K562 (cell line): ENCODE data around the gene OAT. TPM values are rescaled to one million over a fixed set of nuclear protein-coding genes. Genes with fewer than 3 reads are reported as not detected.

Experiments
- ATAC-seq: fragments of 200-7000 bp; cut with Tn5 transposase; 3 replicates; pipeline ENCODE4 v1.9.1; 2020; ENCODE audit warnings: moderate library complexity
- BruUV-seq: library from RNA; stranded (reverse); fragments of 400-500 nt; replicated peaks from 2 replicates; lab custom pipeline; 2021; lab: Mats Ljungman, UMichigan
- CTCF ChIA-PET: fragments of 300-600 bp; formaldehyde crosslinking; extraction: SDS; loops from one replicate; lab custom pipeline; 2021; ENCODE audit warnings: low intra/inter-chr PET ratio; lab: Yijun Ruan, JAX
- POLR2A ChIA-PET: fragments of 300-600, 350-650 bp; sonication (Branson Sonifier 250); formaldehyde crosslinking; extraction: SDS; loops from one replicate; lab custom pipeline; 2021; ENCODE audit warnings: antibody characterized with exemption, inconsistent platforms; lab: Yijun Ruan, JAX
- DNase-seq, 4 experiments: peaks; one replicate each; pipeline versions ENCODE4 v3.0.0 to v3.0.0-alpha.2; 2011 to 2018; ENCODE audit warnings: low spot score in 3 of 4, mixed read lengths in 3 of 4; ENCODE audit errors: extremely low read depth in 1 of 4
- FAIRE-seq: peaks from 2 replicates; lab custom pipeline; 2011; peaks lifted over from hg19 to GRCh38; lab: Jason Lieb, UNC
- H2AFZ ChIP-seq: 2 replicates; pipeline ENCODE4 v1.6.0; 2011; ENCODE audit warnings: low read depth, low read length, control low read depth, inconsistent platforms
- H3K27ac ChIP-seq: fragments of 200-600 bp; 3 replicates; pipeline ENCODE4 v1.8.0; 2011; ENCODE audit warnings: low read depth, mild to moderate bottlenecking, control low read depth, inconsistent platforms, low read length, moderate library complexity, mixed read lengths; ENCODE audit errors: extremely low read depth
- H3K27me3 ChIP-seq, 2 experiments: fragments of 300-600 bp in 1 of 2; 2 replicates in 1 of 2; 3 replicates in 1 of 2; pipeline versions ENCODE4 v1.6.0 to v1.8.0; 2011; ENCODE audit warnings: inconsistent platforms in 2 of 2, low read length in 2 of 2, mild to moderate bottlenecking in 1 of 2, mixed read lengths in 1 of 2, moderate library complexity in 1 of 2; ENCODE audit not compliant: control insufficient read depth in 2 of 2, insufficient read depth in 2 of 2
- H3K36me3 ChIP-seq: fragments of 300-600 bp; 3 replicates; pipeline ENCODE4 v1.8.0; 2011; ENCODE audit warnings: mild to moderate bottlenecking, low read length, inconsistent platforms; ENCODE audit not compliant: control insufficient read depth, insufficient read depth
- H3K4me1 ChIP-seq, 2 experiments: fragments of 200-600 bp in 1 of 2; replicated peaks in 1 of 2; 2 replicates in 1 of 2; 3 replicates in 1 of 2; pipeline versions ENCODE4 v1.5.1 to v1.8.0; 2011; ENCODE audit warnings: inconsistent platforms in 2 of 2, low read length in 2 of 2, mild to moderate bottlenecking in 1 of 2, mixed read lengths in 1 of 2, moderate library complexity in 1 of 2; ENCODE audit not compliant: control insufficient read depth in 2 of 2, insufficient read depth in 2 of 2
- H3K4me2 ChIP-seq: 2 replicates; pipeline ENCODE4 v1.6.1; 2011; ENCODE audit warnings: low read length, control low read depth, inconsistent platforms, mixed read lengths; ENCODE audit not compliant: insufficient read depth
- H3K4me3 ChIP-seq: fragments of 200-600 bp; sonication (generic), shearing (Covaris generic); 2 replicates; pipeline ENCODE4 v1.5.1; 2016; ENCODE audit warnings: control low read depth, inconsistent platforms
- H3K79me2 ChIP-seq: fragments of 200-600 bp; 3 replicates; pipeline ENCODE4 v1.8.0; 2011; ENCODE audit warnings: low read length, inconsistent platforms; ENCODE audit not compliant: control insufficient read depth, insufficient read depth
- H3K9ac ChIP-seq, 2 experiments: 2 replicates each; pipeline versions ENCODE4 v1.6.0 to v1.6.1; 2011; ENCODE audit warnings: low read depth in 2 of 2, low read length in 2 of 2, control low read depth in 1 of 2, inconsistent platforms in 1 of 2, mild to moderate bottlenecking in 1 of 2, mixed read lengths in 1 of 2; ENCODE audit not compliant: insufficient read depth in 1 of 2
- H3K9me1 ChIP-seq: one replicate; pipeline ENCODE4 v1.6.0; 2011; ENCODE audit warnings: inconsistent platforms, mild to moderate bottlenecking, low read length, moderate library complexity; ENCODE audit not compliant: control insufficient read depth, insufficient read depth
- H3K9me3 ChIP-seq: replicated peaks from 2 replicates; pipeline ENCODE4 v1.5.1; 2011; ENCODE audit warnings: low read depth, low read length, inconsistent platforms; ENCODE audit not compliant: control insufficient read depth, insufficient read depth
- H4K20me1 ChIP-seq: replicated peaks from 2 replicates; pipeline ENCODE4 v1.6.1; 2011; ENCODE audit warnings: low read length, inconsistent platforms, mixed read lengths; ENCODE audit not compliant: control insufficient read depth, insufficient read depth
- BRCA1 ChIP-seq, 2 experiments: fragments of 450-650 bp in 1 of 2; sonication (generic) in 1 of 2; formaldehyde crosslinking in 1 of 2; IDR thresholded peaks; 2 replicates each; pipeline versions ENCODE4 v1.5.0 to v1.6.1; 2017 to 2020; ENCODE audit warnings: mild to moderate bottlenecking in 1 of 2, missing genetic modification reagents in 1 of 2
- NFYB ChIP-seq: IDR thresholded peaks from 2 replicates; pipeline ENCODE4 v1.6.1; 2011; ENCODE audit warnings: mild to moderate bottlenecking, moderate library complexity; ENCODE audit not compliant: insufficient read length; ENCODE audit errors: extremely low read depth
- NUFIP1 ChIP-seq: fragments of 450-650 bp; IDR thresholded peaks from 2 replicates; pipeline ENCODE4 v1.6.1; 2018; ENCODE audit not compliant: partially characterized antibody
- RBM25 ChIP-seq: fragments of 200-400 bp; formaldehyde crosslinking; IDR thresholded peaks from 2 replicates; pipeline ENCODE4 v1.6.1; 2018; ENCODE audit warnings: low read length, low read depth, moderate library complexity; ENCODE audit not compliant: severe bottlenecking
- U2AF1 ChIP-seq: fragments of 200-400 bp; formaldehyde crosslinking; optimal IDR thresholded peaks from 2 replicates; pipeline ENCODE3; 2017; ENCODE audit warnings: mild to moderate bottlenecking, low read depth, low read length, moderate library complexity
- ZNF146 ChIP-seq: IDR thresholded peaks from one replicate; pipeline ENCODE4 v1.6.1; 2018; ENCODE audit warnings: missing compliant biosample characterization; ENCODE audit not compliant: unreplicated experiment
- ZNF780A ChIP-seq: fragments of 250-450 bp; sonication (Bioruptor Pico); IDR thresholded peaks from 2 replicates; pipeline ENCODE4 v1.5.0; 2021; ENCODE audit warnings: mild to moderate bottlenecking
- WGBS: fragments of 100-300 bp; shearing (Covaris generic); methylation state at CpG from one replicate; pipeline ENCODE4 v1.1.6; 2016; ENCODE audit warnings: low coverage, mixed read lengths; ENCODE audit not compliant: insufficient coverage; ENCODE audit errors: missing lambda C conversion rate; 5-methylcytosine and 5-hydroxymethylcytosine counted together
- in situ Hi-C: fragments of 300-500 bp; cut with MboI; formaldehyde crosslinking; loops from 4 replicates; pipeline ENCODE4 v1.15.0; 2018; ENCODE audit warnings: inconsistent platforms, mixed read lengths
- intact Hi-C: fragments of 100-400 bp; cut with micrococcal nuclease; formaldehyde crosslinking; loops from 2 replicates; pipeline ENCODE4 v1.14.2; 2022
- polyA plus RNA-seq, 8 experiments: library from polyadenylated mRNA; depleted of rRNA in 4 of 8; stranded (reverse) in 5 of 8; unstranded in 3 of 8; fragments of >200 nt; fragmentation: Nextera tagmentation in 2 of 8; fragmentation: Illumina TruSeq in 1 of 8; extraction: Ambion mirVana in 2 of 8; extraction: Trizol in 1 of 8; gene quantifications; 2 replicates each; pipeline versions ENCODE4 v1.2.1 to v1.2.3, GENCODE V29; 2011 to 2014; ENCODE audit warnings: inconsistent platforms in 1 of 8, missing spikeins in 1 of 8
- total RNA-seq, 7 experiments: library from RNA; depleted of rRNA in 6 of 7; stranded (reverse); fragments of >200 nt in 6 of 7; fragmentation: Illumina TruSeq in 2 of 7; extraction: Trizol in 2 of 7; gene quantifications; 2 replicates each; pipeline versions ENCODE4 v1.2.1 to v1.2.3, GENCODE V29; 2011 to 2021; ENCODE audit warnings: low replicate concordance in 1 of 7
- TF ChIP-seq, protein P1 (sequence below): fragments of 200-800 bp; sonication (Bioruptor generic); IDR thresholded peaks from 2 replicates; pipeline ENCODE4 v1.6.1; 2017; ENCODE audit warnings: missing genetic modification characterization, missing compliant biosample characterization
- TF ChIP-seq, protein P2 (sequence below): fragments of 250-450 bp; sonication (Bioruptor Pico); IDR thresholded peaks from 2 replicates; pipeline ENCODE4 v1.5.0; 2021
- TF ChIP-seq, protein P3 (sequence below): sonication (generic); formaldehyde crosslinking; IDR thresholded peaks from 2 replicates; pipeline ENCODE4 v1.8.0; 2022; ENCODE audit warnings: mild to moderate bottlenecking, missing genetic modification reagents

OAT gene
- total and polyA plus RNA-seq, 9 of the 15 experiments (the other 6 are each of a cell fraction or from before 2014, with no cell fraction given), result 100 to 312 (median 163) TPM

DNA sequence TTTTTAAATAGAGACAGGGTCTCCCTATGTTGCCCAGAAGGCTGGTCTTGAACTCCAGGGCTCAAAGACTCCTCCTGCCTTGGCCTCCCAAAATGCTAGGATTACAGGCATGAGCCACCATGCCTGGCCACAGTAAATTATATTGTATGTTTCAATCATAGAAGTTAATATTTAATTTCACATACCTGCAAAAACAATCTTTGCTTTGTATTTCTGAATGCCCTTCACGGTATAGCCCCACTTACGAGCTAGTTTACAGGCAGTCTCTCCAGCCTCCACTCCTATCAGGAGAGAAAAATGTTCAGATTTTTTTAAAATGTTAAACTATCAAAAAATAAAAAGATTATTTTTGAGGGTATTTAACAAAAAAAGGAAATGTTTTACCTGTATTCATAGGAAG is 10.4 kb downstream of the OAT start:
- no TSS peak for BruUV-seq
- intact Hi-C loops, result no loop called here
- FAIRE-seq, result no peak
- no peak for TF ChIP-seq RBM25
- TF ChIP-seq ZNF146 (CRISPR knock-in tag), result no peak
- TF ChIP-seq, protein P1, sequence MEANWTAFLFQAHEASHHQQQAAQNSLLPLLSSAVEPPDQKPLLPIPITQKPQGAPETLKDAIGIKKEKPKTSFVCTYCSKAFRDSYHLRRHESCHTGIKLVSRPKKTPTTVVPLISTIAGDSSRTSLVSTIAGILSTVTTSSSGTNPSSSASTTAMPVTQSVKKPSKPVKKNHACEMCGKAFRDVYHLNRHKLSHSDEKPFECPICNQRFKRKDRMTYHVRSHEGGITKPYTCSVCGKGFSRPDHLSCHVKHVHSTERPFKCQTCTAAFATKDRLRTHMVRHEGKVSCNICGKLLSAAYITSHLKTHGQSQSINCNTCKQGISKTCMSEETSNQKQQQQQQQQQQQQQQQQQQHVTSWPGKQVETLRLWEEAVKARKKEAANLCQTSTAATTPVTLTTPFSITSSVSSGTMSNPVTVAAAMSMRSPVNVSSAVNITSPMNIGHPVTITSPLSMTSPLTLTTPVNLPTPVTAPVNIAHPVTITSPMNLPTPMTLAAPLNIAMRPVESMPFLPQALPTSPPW, result no peak
- TF ChIP-seq, protein P2, sequence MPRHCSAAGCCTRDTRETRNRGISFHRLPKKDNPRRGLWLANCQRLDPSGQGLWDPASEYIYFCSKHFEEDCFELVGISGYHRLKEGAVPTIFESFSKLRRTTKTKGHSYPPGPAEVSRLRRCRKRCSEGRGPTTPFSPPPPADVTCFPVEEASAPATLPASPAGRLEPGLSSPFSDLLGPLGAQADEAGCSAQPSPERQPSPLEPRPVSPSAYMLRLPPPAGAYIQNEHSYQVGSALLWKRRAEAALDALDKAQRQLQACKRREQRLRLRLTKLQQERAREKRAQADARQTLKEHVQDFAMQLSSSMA (CRISPR knock-in tag), result no peak
- TF ChIP-seq U2AF1, result no peak
- TF ChIP-seq, protein P3, sequence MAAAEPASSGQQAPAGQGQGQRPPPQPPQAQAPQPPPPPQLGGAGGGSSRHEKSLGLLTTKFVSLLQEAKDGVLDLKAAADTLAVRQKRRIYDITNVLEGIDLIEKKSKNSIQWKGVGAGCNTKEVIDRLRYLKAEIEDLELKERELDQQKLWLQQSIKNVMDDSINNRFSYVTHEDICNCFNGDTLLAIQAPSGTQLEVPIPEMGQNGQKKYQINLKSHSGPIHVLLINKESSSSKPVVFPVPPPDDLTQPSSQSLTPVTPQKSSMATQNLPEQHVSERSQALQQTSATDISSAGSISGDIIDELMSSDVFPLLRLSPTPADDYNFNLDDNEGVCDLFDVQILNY, result no peak
- TF ChIP-seq NUFIP1, result no peak
- no peak for TF ChIP-seq NFYB
- no peak for TF ChIP-seq ZNF780A (CRISPR knock-in tag)
- TF ChIP-seq BRCA1 (IDR thresholded peaks at IDR 0.05), result no peak
- no peak for TF ChIP-seq BRCA1 (CRISPR knock-in tag; IDR thresholded peaks at IDR 0.05)

More for the DNA sequence above, 10.4 kb downstream of the OAT start:
- Histone ChIP-seq H3K9me1 (no peaks in the 10 kb centered on the region), H3K36me3 (peaks cover 85% of the 10 kb centered on the region), H2AFZ (no peak overlapping the region), H3K79me2 (peaks cover 42% of the 10 kb centered on the region), H3K4me1 (no peaks in the 10 kb centered on the region; a peak in 3 of 5 replicates), H3K9me3 (no peaks in the 10 kb centered on the region), H3K4me2 (no peak overlapping the region), H4K20me1 (no peaks in the 10 kb centered on the region; the same call in 1 of the 2 replicates), H3K4me3 (no peak overlapping the region), H3K9ac (no peak overlapping the region), H3K27me3 (no peaks in the 10 kb centered on the region), H3K27ac (no peak overlapping the region)
- no peak for ATAC-seq
- ChIA-PET POLR2A (interaction anchor here (0.6 to 0.8 kb wide), 2 partner anchors 9 to 10 kb away, joined by 3 read pairs; no protein-coding TSS in a partner anchor), CTCF (no interaction called here)
- no peak for DNase-seq
- WGBS, result 92% methylated on average over 2 of the region's 2 CpGs
- in situ Hi-C loops, result no loop called here
